ENCODE results near the gene RNF26.

RNF26 gene

GRCh38 chr11:119310682-119311052 is 23.7 kb upstream of the RNF26 start:
- H3K4me1 ChIP-seq (ENCODE audit: control insufficient read depth, insufficient read depth, low read length) = no peaks in the 10 kb centered on the region
- H3K9me3 ChIP-seq (ENCODE audit: control insufficient read depth, insufficient read depth, low read depth, low read length) = no peaks in the 10 kb centered on the region
- ChIA-PET POLR2A (interaction anchor here (0.9 kb wide), 1 partner anchor 32 kb away, joined by 4 read pairs; no protein-coding TSS in a partner anchor), CTCF (interaction anchor here (1.6 to 1.7 kb wide), 2 partner anchors 28 to 29 kb away, joined by 3 to 6 read pairs; no protein-coding TSS in a partner anchor)
- peaks cover 0 to 65% of the 10 kb centered on the region in 2 experiments; a peak in 2 of 3 replicates for H3K36me3 ChIP-seq (ENCODE audit: control insufficient read depth in 2 of 2, insufficient read depth in 1 of 2, low read length in 2 of 2)
- no peak overlapping the region for H3K4me3 ChIP-seq (ENCODE audit: low read depth, low read length)
- TF ChIP-seq ZBTB44 (tag by site-specific recombination; IDR thresholded peaks at IDR 0.05) (no peak), ZNF341 (tag by site-specific recombination; IDR thresholded peaks at IDR 0.05; ENCODE audit: low read depth) (no peak), ZNF610 (tag by site-specific recombination; IDR thresholded peaks at IDR 0.05; ENCODE audit: borderline replicate concordance) (no peak), ZNF426 (tag by site-specific recombination; IDR thresholded peaks at IDR 0.05) (no peak), ZNF148 (tag by site-specific recombination; IDR thresholded peaks at IDR 0.05; ENCODE audit: borderline replicate concordance) (no peak), ZNF121 (tag by site-specific recombination; IDR thresholded peaks at IDR 0.05) (no peak), ZSCAN4 (tag by site-specific recombination; IDR thresholded peaks at IDR 0.05) (no peak), ZNF366 (tag by site-specific recombination; conservative IDR thresholded peaks at IDR 0.05) (no peak), ZNF404 (tag by site-specific recombination; IDR thresholded peaks at IDR 0.05) (no peak), ZIC2 (tag by site-specific recombination; IDR thresholded peaks at IDR 0.05) (no peak), ZNF510 (tag by site-specific recombination; IDR thresholded peaks at IDR 0.05; ENCODE audit: insufficient replicate concordance) (no peak)
- H3K27ac ChIP-seq (ENCODE audit: extremely low read depth, low read depth, low read length) = no peak overlapping the region

- Histone ChIP-seq H3K4me3 (ENCODE audit: low read depth, low read length) (no peak overlapping the region), H3K4me1 (ENCODE audit: control insufficient read depth, insufficient read depth, low read length) (no peaks in the 10 kb centered on the region), H3K27ac (ENCODE audit: extremely low read depth, low read depth, low read length) (no peak overlapping the region), H3K36me3 (ENCODE audit: control insufficient read depth in 2 of 2, insufficient read depth in 1 of 2, low read length in 2 of 2) (peaks cover 0 to 44% of the 10 kb centered on the region in 2 experiments; a peak in 2 of 3 replicates), H3K9me3 (ENCODE audit: control insufficient read depth, insufficient read depth, low read depth, low read length) (no peaks in the 10 kb centered on the region)
- no peak for TF ChIP-seq ZNF169 (tag by site-specific recombination; IDR thresholded peaks at IDR 0.05)
- no peak for TF ChIP-seq ZNF174 (tag by site-specific recombination; IDR thresholded peaks at IDR 0.05)
- TF ChIP-seq REPIN1 (tag by site-specific recombination; IDR thresholded peaks at IDR 0.05; ENCODE audit: low read depth) = no peak
- no peak for TF ChIP-seq ZSCAN4 (tag by site-specific recombination; IDR thresholded peaks at IDR 0.05)
- no peak for TF ChIP-seq ZFP69B (tag by site-specific recombination; IDR thresholded peaks at IDR 0.05)
- no peak for TF ChIP-seq ZNF132 (tag by site-specific recombination; IDR thresholded peaks at IDR 0.05; ENCODE audit: borderline replicate concordance)
- TF ChIP-seq ZBTB20 (tag by site-specific recombination; IDR thresholded peaks at IDR 0.05) = no peak
- TF ChIP-seq ZNF473 (tag by site-specific recombination; IDR thresholded peaks at IDR 0.05) = no peak
- no peak for TF ChIP-seq ZNF624 (tag by site-specific recombination; IDR thresholded peaks at IDR 0.05)
- no peak for TF ChIP-seq YY2 (tag by site-specific recombination; IDR thresholded peaks at IDR 0.05)
- no peak for TF ChIP-seq ZNF555 (tag by site-specific recombination; conservative IDR thresholded peaks at IDR 0.05)
- no peak for TF ChIP-seq ZNF626 (tag by site-specific recombination; IDR thresholded peaks at IDR 0.05)
- no peak for TF ChIP-seq ZNF768 (tag by site-specific recombination; IDR thresholded peaks at IDR 0.05)
- no peak for TF ChIP-seq ZBTB10 (tag by site-specific recombination; IDR thresholded peaks at IDR 0.05)
- TF ChIP-seq OSR2 (tag by site-specific recombination; IDR thresholded peaks at IDR 0.05) = no peak
- ChIA-PET CTCF (interaction anchor here (0.7 to 15.8 kb wide), 4 partner anchors 9 to 60 kb away, joined by 3 to 151 read pairs (median 10); partner anchors contain the start of gene C1QTNF5), POLR2A (interaction anchor here (0.6 to 4.4 kb wide), 4 partner anchors 7 to 213 kb away, joined by 3 to 35 read pairs (median 11); partner anchors contain the start of gene CBL)
Observed at GRCh38 chr11:119314726-119315125, 19.6 kb upstream of the RNF26 start.

Measured in HEK293 (cell line).